ENCODE results near the gene COPG2.

- TF ChIP-seq, protein P1, sequence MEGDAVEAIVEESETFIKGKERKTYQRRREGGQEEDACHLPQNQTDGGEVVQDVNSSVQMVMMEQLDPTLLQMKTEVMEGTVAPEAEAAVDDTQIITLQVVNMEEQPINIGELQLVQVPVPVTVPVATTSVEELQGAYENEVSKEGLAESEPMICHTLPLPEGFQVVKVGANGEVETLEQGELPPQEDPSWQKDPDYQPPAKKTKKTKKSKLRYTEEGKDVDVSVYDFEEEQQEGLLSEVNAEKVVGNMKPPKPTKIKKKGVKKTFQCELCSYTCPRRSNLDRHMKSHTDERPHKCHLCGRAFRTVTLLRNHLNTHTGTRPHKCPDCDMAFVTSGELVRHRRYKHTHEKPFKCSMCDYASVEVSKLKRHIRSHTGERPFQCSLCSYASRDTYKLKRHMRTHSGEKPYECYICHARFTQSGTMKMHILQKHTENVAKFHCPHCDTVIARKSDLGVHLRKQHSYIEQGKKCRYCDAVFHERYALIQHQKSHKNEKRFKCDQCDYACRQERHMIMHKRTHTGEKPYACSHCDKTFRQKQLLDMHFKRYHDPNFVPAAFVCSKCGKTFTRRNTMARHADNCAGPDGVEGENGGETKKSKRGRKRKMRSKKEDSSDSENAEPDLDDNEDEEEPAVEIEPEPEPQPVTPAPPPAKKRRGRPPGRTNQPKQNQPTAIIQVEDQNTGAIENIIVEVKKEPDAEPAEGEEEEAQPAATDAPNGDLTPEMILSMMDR (IDR thresholded peaks at IDR 0.05) = no peak
- no peak for TF ChIP-seq POLR2AphosphoS5 (IDR thresholded peaks at IDR 0.05; ENCODE audit: low read depth, low read length)
These were observed 29.2 kb downstream of the COPG2 start for GRCh38 chr7:130639388-130639787.

Measured in SK-N-SH (cell line).